HG03060 (cell line): ENCODE data around the gene ENDOV.

Experiments
- ATAC-seq: cut with Tn5 transposase; IDR thresholded peaks from one replicate; pipeline ENCODE4 v1.9.1; 2021; ENCODE audit warnings: low read depth, moderate number of reproducible peaks; ENCODE audit not compliant: unreplicated experiment

The ENDOV gene

GRCh38 chr17:80464486-80464885 is 49.5 kb downstream of the ENDOV start:
- no peak for ATAC-seq

- no peak for ATAC-seq
Observed at GRCh38 chr17:80465327-80465974, 50.5 kb downstream of the ENDOV start.

- ATAC-seq = no peak
Observed at GRCh38 chr17:80466188-80466705, 51.3 kb downstream of the ENDOV start.

GRCh38 chr17:80468242-80468641 is 53.3 kb downstream of the ENDOV start:
- ATAC-seq = no peak

- no peak for ATAC-seq
Observed at GRCh38 chr17:80468781-80469493, 54.0 kb downstream of the ENDOV start.

- ATAC-seq = no peak
Observed at GRCh38 chr17:80469667-80470066, 54.7 kb downstream of the ENDOV start.

GRCh38 chr17:80470603-80471002 is 55.6 kb downstream of the ENDOV start:
- ATAC-seq = no peak

GRCh38 chr17:80471922-80472321 is 57.0 kb downstream of the ENDOV start:
- ATAC-seq = no peak

- no peak for ATAC-seq
Observed at GRCh38 chr17:80472996-80473395, 58.0 kb downstream of the ENDOV start.

- ATAC-seq = no peak
Observed at GRCh38 chr17:80473701-80474100, 58.7 kb downstream of the ENDOV start.

GRCh38 chr17:80474231-80474960 is 59.4 kb downstream of the ENDOV start:
- no peak for ATAC-seq

GRCh38 chr17:80474961-80475909 is 60.3 kb downstream of the ENDOV start:
- no peak for ATAC-seq

GRCh38 chr17:80475910-80476876 is 61.2 kb downstream of the ENDOV start, which contains the start of gene NPTX1:
NPTX1 (minus strand) TSS chr17:80476607; CDS start chr17:80476446, 161 bp downstream.
- ATAC-seq = no peak

- no peak for ATAC-seq
Observed at GRCh38 chr17:80476877-80477646, 62.1 kb downstream of the ENDOV start.

- ATAC-seq = no peak
Observed at GRCh38 chr17:80477647-80478478, 62.9 kb downstream of the ENDOV start.

- no peak for ATAC-seq
Observed at GRCh38 chr17:80478487-80479245, 63.7 kb downstream of the ENDOV start.

- no peak for ATAC-seq
Observed at GRCh38 chr17:80479246-80479566, 64.2 kb downstream of the ENDOV start.
